ENCODE results near the gene HOXA9. TPM values are rescaled to one million over a fixed set of nuclear protein-coding genes. Genes with fewer than 3 reads are reported as not detected.

The HOXA9 gene
- total RNA-seq, 1 donor from 2014 or later = not detected

DNA sequence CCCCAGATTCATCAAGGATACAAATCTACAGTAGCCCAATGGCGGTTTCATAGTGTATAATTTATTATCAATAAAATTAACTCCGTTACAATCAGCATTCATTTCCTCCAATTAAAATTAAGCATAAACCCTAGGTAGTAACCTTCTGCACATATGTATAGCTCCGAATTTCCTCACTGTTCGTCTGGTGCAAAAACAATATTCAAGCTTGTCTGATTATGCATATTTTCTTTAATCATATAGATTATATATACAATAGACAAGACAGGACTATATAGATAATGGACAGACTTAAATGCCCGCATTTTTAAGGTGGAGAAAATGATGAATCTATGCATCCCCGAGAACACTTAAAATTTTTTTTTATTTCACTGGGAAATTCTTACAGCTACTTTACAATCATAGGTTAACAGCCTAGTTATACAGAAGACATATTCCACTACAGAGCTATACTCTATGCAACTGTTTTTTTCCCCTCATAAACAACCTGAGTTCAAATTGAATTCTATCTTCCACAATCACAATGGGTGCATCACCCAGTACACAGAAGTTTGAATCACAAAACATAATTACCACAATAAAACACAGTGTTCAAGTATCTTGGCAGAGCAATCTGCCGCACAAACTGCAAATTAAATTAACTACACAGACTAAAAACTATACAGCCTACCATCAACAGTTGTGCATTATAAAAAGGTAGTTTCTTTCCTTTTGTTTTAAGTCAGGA, 2.6 kb downstream of the HOXA9 start:
- Mint-ChIP-seq H3K27ac (ENCODE audit: unreplicated experiment) (no peak overlapping the region), H3K4me3 (ENCODE audit: unreplicated experiment) (no peak overlapping the region), H3K36me3 (ENCODE audit: unreplicated experiment) (no peaks in the 10 kb centered on the region), H3K4me1 (ENCODE audit: unreplicated experiment) (peaks cover 6% of the 10 kb centered on the region), H3K27me3 (ENCODE audit: unreplicated experiment) (peaks cover 85% of the 10 kb centered on the region), H3K9me3 (ENCODE audit: unreplicated experiment) (peaks cover 7% of the 10 kb centered on the region)
- TF ChIP-seq CTCF (IDR thresholded peaks at IDR 0.05) = no peak
- no peak for DNase-seq (ENCODE audit: extremely low spot score, unreplicated experiment)

DNA sequence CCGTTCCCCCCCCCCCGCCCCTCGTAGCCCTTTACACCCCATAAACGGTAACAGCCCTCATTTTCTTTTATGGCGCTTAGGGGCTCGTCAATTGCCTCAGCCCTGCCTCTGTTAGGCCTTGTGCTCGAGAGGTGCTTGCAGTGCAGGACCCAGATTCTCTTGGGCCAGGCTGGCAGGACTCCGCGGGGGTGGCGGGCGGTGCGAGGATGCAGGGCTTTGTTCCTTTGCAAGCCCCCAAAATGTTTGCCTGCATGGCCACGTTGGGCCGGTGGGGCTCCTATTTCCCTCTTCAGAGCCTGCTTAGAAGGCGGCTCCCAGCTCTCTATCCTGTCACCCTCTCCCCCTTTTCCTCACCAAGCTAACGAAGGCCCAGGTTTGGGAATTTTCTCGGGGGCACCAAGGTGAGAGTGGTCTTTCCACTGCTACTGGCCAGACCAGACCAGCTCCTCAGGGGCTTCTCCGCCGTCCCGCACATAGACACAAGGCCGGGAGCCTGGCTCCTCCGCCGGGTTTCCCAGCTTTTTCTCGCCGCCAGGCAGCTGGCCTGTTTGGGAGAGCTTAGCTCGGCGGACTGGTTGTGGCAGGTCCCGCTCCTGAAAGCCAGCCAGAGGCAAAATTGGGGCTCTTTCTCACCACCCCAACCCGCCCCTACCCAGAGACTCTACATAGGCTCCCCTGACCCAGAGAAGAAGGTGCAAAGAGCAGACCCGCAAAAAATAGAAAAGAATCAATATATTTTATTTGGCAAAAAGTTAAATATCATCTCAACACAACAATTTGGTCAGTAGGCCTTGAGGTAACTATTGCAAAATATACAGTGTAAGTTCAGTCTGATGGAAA, 3.4 kb downstream of the HOXA9 start:
- Mint-ChIP-seq H3K36me3 (ENCODE audit: unreplicated experiment) (no peaks in the 10 kb centered on the region), H3K4me3 (ENCODE audit: unreplicated experiment) (no peak overlapping the region), H3K9me3 (ENCODE audit: unreplicated experiment) (peaks cover 7% of the 10 kb centered on the region), H3K27ac (ENCODE audit: unreplicated experiment) (no peak overlapping the region), H3K4me1 (ENCODE audit: unreplicated experiment) (peaks cover 7% of the 10 kb centered on the region), H3K27me3 (ENCODE audit: unreplicated experiment) (peaks cover 85% of the 10 kb centered on the region)
- no peak for TF ChIP-seq CTCF (IDR thresholded peaks at IDR 0.05)
- DNase-seq (ENCODE audit: extremely low spot score, unreplicated experiment) = no peak

DNA sequence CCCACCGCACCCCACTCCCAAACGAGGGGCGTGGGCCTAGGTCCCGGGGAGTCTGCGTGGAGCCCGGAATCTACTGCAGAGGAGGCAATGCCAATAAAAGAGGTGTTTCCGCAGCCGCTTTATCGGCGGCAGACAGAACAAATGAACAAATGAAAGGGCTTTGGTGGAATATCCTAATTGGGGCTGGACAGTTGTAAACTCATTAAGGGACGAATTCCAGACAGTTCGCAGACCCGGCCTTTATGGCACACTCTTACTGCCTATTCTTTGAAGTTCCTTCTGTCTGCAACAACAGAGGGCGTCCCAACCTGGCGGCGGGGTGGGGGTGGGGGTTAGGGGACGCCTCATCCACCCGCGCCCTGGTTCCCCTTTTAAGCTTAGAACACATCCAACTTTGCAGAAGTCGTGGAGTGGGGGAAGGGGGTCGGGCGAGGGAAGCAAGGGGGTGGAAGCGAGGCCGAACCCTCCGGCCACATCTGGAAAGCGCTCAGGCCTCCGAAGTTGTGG, 4.1 kb downstream of the HOXA9 start:
- peak overlapping the region; percentile 66 for H3K4me3 Mint-ChIP-seq (ENCODE audit: unreplicated experiment)
- no peak overlapping the region for H3K27ac Mint-ChIP-seq (ENCODE audit: unreplicated experiment)
- DNase-seq (ENCODE audit: extremely low spot score, unreplicated experiment) = no peak
- no peaks in the 10 kb centered on the region for H3K36me3 Mint-ChIP-seq (ENCODE audit: unreplicated experiment)
- peaks cover 8% of the 10 kb centered on the region for H3K4me1 Mint-ChIP-seq (ENCODE audit: unreplicated experiment)
- no peak for TF ChIP-seq CTCF (IDR thresholded peaks at IDR 0.05)
- H3K27me3 Mint-ChIP-seq (ENCODE audit: unreplicated experiment) = peaks cover 83% of the 10 kb centered on the region
- peaks cover 7% of the 10 kb centered on the region for H3K9me3 Mint-ChIP-seq (ENCODE audit: unreplicated experiment)

GRCh38 chr7:27160546-27161213, 4.7 kb downstream of the HOXA9 start:
- H3K4me3 Mint-ChIP-seq (ENCODE audit: unreplicated experiment) = peak overlapping the region; percentile 66
- TF ChIP-seq CTCF (IDR thresholded peaks at IDR 0.05) = peak; percentile 99
- no peak overlapping the region for H3K27ac Mint-ChIP-seq (ENCODE audit: unreplicated experiment)
- peaks cover 84% of the 10 kb centered on the region for H3K27me3 Mint-ChIP-seq (ENCODE audit: unreplicated experiment)
- H3K9me3 Mint-ChIP-seq (ENCODE audit: unreplicated experiment) = peaks cover 7% of the 10 kb centered on the region
- DNase-seq (ENCODE audit: extremely low spot score, unreplicated experiment) = peak; percentile 93
- H3K36me3 Mint-ChIP-seq (ENCODE audit: unreplicated experiment) = no peaks in the 10 kb centered on the region
- peaks cover 7% of the 10 kb centered on the region for H3K4me1 Mint-ChIP-seq (ENCODE audit: unreplicated experiment)

All from osteocyte (in vitro differentiated cells).